NCI-H1105 treated with DMSO at 0.1 percent for 48 hours (cell line): ENCODE data around the gene CMTM8.

ENCODE experiments used
- DNase-seq: peaks from one replicate; lab custom pipeline; 2025; lab: John Stamatoyannopoulos, UW

CMTM8 gene

DNA sequence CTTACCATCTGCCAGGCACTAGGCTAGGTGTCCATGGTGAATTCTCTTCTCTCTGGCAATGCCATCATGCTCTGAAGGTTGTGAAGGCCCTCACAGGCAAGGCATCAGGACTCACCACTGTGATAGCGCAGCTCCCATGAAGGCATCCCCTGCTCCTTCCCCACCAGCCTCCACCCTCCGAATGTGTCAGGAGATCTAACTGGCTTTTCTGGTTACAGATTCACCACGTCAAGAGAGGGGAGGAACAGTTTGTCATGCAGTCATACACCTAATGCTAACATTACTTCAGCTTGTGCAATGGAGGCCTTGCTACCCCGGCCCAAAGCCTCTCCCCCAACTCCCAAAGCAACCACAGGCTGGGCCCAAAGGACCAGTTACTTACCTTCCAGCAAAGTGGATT, 8.9 kb upstream of the CMTM8 start:
- no peak for DNase-seq

DNA sequence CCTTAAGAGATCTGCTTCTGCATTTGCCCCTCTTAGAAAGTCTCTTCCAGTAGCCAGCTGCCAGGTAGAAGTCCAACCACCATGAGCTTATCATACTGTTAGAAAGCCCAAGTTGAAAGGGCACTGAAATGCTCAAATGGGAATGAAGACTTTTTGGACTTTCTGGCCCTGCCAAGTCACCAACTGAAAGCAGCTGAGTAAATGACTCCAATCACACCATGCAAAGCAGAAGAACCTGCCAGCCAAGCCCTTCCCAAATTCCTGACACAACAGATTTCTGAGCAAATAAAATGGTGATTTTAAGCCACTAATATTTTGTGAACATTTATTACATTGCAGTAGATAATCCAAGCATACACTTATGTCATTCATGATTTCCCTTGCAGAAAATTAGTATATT, 2.1 kb upstream of the CMTM8 start:
- no peak for DNase-seq

- DNase-seq, result peak; percentile 21
Observed at GRCh38 chr3:32237670-32238452, 619 bp upstream of the CMTM8 start.

- peak; percentile 17 for DNase-seq
Observed at GRCh38 chr3:32239307-32240158, 1.1 kb downstream of the CMTM8 start.

DNA sequence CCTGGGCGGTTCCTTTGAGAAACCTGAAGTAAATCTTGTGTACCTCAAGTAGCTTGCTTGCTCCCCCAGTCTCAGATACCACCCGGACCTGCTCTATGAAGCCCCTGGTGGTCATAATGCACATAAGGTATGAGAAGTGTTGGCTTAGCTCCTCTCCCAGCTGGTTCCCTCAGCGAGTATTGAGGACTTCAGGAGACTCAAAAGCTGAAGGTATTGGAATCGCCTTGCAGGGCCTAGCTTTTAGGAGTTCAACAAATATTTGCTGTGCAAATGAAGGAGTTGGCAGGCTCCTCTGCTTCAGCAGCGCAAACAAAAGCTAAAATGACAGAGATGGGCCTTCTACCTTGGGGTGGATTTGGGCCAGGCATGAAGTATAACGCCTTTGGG, 1.7 kb downstream of the CMTM8 start:
- DNase-seq, result peak; percentile 17

- DNase-seq, result no peak
Observed at GRCh38 chr3:32241100-32241499, 2.6 kb downstream of the CMTM8 start.

GRCh38 chr3:32243519-32243918, 5.0 kb downstream of the CMTM8 start:
- no peak for DNase-seq

GRCh38 chr3:32245200-32245599, 6.7 kb downstream of the CMTM8 start:
- DNase-seq, result no peak

- no peak for DNase-seq
Observed at GRCh38 chr3:32246079-32246675, 7.7 kb downstream of the CMTM8 start.

- no peak for DNase-seq
Observed at GRCh38 chr3:32249184-32249782, 10.8 kb downstream of the CMTM8 start.

GRCh38 chr3:32254268-32254667, 15.8 kb downstream of the CMTM8 start:
- DNase-seq, result no peak

GRCh38 chr3:32255345-32255744, 16.9 kb downstream of the CMTM8 start:
- no peak for DNase-seq

GRCh38 chr3:32256206-32256605, 17.7 kb downstream of the CMTM8 start:
- DNase-seq, result no peak

- no peak for DNase-seq
Observed at GRCh38 chr3:32257042-32257441, 18.6 kb downstream of the CMTM8 start.

GRCh38 chr3:32257641-32258438, 19.4 kb downstream of the CMTM8 start:
- peak; percentile 40 for DNase-seq

GRCh38 chr3:32258869-32259268, 20.4 kb downstream of the CMTM8 start:
- DNase-seq, result no peak

DNA sequence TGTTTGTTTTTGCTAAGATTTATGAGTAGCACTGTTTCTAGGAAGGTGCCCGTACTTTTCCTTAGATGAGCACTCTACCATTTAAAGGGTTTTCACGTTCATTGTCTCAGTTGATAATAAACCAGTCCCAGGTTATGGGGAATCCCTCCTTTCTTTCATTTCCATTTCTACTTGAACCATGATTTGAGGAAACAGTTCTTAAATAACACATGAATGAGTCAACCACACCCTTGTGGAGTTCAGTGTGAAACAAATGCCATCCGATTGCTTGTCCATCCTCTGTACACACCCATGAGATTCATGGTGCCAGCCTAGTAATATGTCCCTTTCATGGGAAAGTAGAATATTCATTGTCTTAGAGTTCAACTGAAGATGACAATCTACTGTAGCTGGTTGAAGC, 23.1 kb downstream of the CMTM8 start:
- no peak for DNase-seq

DNA sequence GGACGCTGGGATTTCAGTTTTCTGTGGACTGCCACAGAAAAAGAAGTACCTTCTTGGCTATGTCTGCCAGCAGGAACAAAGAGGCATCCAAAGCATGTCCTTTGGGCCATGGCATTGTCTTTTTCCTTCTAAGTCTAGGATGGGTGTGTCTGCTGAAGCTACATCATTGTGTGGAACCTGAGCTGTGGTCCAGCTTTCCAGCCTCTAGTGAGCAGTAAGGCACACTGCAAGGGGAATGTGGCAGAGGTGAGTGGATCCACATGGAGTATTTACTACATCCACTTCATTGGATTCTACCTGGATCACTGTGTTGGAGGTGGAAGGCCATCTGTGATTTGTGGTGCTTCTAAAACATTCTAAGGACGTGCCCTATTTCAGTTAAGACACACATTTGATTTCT, 23.7 kb downstream of the CMTM8 start:
- no peak for DNase-seq

GRCh38 chr3:32274306-32274705, 35.8 kb downstream of the CMTM8 start:
- no peak for DNase-seq

DNA sequence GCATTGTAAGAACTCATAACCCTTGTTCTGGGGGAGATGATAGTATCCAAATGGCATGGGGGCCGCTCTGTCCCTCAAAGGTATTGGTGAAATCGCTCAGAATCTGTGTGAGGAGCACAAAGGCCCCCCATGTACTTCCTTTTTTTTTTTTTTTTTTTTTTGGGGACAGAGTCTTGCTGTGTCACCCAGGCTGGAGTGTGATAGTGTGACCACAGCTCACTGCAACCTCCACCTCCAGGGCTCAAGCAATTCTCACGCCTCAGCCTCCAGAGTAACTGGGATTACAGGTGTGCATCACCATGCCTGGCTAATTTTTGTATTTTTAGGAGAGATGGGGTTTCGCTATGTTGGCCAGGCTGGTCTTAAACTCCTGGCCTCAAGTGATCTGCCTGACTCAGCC, 37.0 kb downstream of the CMTM8 start:
- no peak for DNase-seq

DNA sequence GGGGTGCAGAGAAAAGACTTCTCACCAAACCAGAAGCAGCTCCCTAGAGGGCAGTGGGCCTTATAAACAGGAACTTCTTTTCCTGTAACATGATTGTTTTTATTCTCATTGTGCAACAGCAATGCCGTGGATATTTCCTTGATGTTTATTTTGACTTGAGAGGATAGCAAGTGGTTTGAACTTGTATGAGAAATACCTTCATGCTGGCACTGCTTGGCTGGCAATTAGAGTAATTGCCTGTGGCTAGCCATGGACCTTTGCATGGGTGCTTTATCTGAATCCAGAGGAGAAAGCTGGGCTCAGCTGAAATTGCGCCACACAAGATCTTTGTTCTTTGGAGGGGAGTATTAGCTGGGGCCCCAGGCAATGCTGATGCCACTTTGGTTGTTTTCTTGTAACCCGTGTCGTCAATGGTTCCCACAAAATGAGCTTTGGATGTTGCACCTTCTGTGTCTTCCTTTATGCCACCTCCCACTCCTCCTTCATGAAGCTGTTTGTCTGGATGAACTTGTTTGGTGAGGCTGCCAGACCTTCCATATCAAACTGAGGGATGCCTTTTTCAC, 37.9 kb downstream of the CMTM8 start:
- no peak for DNase-seq
